Glutamatergic neuron (in vitro differentiated cells): Measurements from ENCODE around the gene MAML2. TPM values are rescaled to one million over a fixed set of nuclear protein-coding genes. Genes with fewer than 3 reads are reported as not detected.

Source experiments
- DNase-seq: peaks from one replicate; pipeline ENCODE4 v3.0.0; 2022
- H3K27ac Mint-ChIP-seq: one replicate; pipeline ENCODE4 v1.8.0; 2020; ENCODE audit warnings: mild to moderate bottlenecking, mixed read lengths, inconsistent platforms; ENCODE audit not compliant: unreplicated experiment
- H3K27me3 Mint-ChIP-seq: one replicate; pipeline ENCODE4 v1.8.0; 2020; ENCODE audit warnings: mild to moderate bottlenecking, moderate library complexity, mixed read lengths, inconsistent platforms; ENCODE audit not compliant: unreplicated experiment
- H3K36me3 Mint-ChIP-seq: one replicate; pipeline ENCODE4 v1.8.0; 2020; ENCODE audit warnings: mild to moderate bottlenecking, mixed read lengths, inconsistent platforms; ENCODE audit not compliant: unreplicated experiment
- H3K4me1 Mint-ChIP-seq: one replicate; pipeline ENCODE4 v1.8.0; 2020; ENCODE audit warnings: mild to moderate bottlenecking, low read depth, mixed read lengths, inconsistent platforms; ENCODE audit not compliant: unreplicated experiment
- H3K4me3 Mint-ChIP-seq: one replicate; pipeline ENCODE4 v1.8.0; 2020; ENCODE audit warnings: mild to moderate bottlenecking, mixed read lengths, inconsistent platforms; ENCODE audit not compliant: unreplicated experiment
- H3K9me3 Mint-ChIP-seq: one replicate; pipeline ENCODE4 v1.8.0; 2020; ENCODE audit warnings: mild to moderate bottlenecking, moderate library complexity, mixed read lengths, inconsistent platforms; ENCODE audit not compliant: unreplicated experiment
- CTCF ChIP-seq: fragments of 200-600 bp; sonication (generic); IDR thresholded peaks from one replicate; pipeline ENCODE4 v1.5.0; 2021; ENCODE audit not compliant: partially characterized antibody, unreplicated experiment
- total RNA-seq: library from RNA; stranded (reverse); fragmentation: NEBNext Ultra II Directional; extraction: Animal tissue kit (Norgen Biotek cat#: 25700); gene quantifications from one replicate; pipeline ENCODE4 v1.2.1, GENCODE V29; 2021; ENCODE audit not compliant: unreplicated experiment

The MAML2 gene
- total RNA-seq, 1 donor from 2014 or later = 2.1 TPM

GRCh38 chr11:96241331-96241841 lies 101.6 kb downstream of the MAML2 start:
- no peak overlapping the region for H3K27ac Mint-ChIP-seq
- no peak for DNase-seq
- H3K27me3 Mint-ChIP-seq = no peaks in the 10 kb centered on the region
- H3K4me1 Mint-ChIP-seq = peaks cover 8% of the 10 kb centered on the region
- no peak for TF ChIP-seq CTCF
- H3K36me3 Mint-ChIP-seq = no peaks in the 10 kb centered on the region
- no peak overlapping the region for H3K4me3 Mint-ChIP-seq
- H3K9me3 Mint-ChIP-seq = peaks cover 2% of the 10 kb centered on the region

DNA sequence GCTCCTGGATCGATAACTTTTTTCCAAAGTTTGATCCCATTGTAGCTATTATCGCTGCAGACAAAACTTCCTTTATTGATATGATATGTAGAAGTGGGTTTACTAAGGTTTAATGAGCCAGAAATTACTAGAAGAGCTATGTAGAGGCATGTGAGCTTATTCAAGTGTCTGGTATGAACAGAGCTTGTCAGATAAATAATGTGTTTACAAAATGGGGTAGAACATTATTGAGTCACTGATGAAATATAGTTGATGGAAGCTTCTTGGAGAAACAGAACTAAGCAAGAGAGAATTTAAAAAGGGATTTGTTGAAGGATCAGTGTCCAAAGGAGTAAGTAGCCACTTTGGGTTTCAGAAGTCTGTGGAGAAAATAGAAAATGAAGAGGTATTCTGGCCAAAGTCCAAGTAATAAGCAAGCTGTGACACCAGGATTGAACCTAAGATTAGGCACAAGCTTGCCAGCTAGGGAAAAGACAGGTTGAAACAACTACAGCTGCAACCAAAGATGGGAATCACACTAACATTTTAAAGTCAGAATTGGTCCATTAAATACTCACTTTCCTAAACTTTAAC lies 104.3 kb downstream of the MAML2 start:
- Mint-ChIP-seq H3K4me3 (no peak overlapping the region), H3K27me3 (no peaks in the 10 kb centered on the region), H3K9me3 (peaks cover 2% of the 10 kb centered on the region), H3K36me3 (no peaks in the 10 kb centered on the region), H3K4me1 (peaks cover 11% of the 10 kb centered on the region), H3K27ac (no peak overlapping the region)
- TF ChIP-seq CTCF = no peak
- DNase-seq = no peak

DNA sequence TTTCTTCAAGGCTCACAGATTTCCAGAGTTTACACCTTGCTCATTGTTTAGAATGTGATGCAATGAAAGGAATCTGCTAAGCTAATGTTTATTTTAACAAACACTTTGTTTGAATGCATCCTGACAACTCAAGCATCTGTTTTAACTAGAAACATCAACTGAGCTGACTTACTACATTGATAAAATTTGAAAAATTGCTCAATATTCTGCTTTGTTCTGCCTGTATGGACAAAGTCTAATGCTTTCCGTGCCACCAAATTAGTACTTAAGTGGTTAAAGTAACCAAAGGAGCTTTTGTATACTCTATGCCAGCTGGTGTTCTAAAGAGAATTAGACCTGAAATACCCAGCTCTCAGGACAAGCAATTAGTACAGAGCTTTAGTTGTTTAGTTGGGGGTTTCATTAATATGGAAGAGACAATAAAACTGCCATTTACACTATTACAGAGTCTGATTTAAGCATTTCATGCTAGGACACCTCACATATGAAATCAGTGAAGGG lies 105.2 kb downstream of the MAML2 start:
- peaks cover 3% of the 10 kb centered on the region for H3K9me3 Mint-ChIP-seq
- no peaks in the 10 kb centered on the region for H3K27me3 Mint-ChIP-seq
- DNase-seq = no peak
- H3K36me3 Mint-ChIP-seq = no peaks in the 10 kb centered on the region
- TF ChIP-seq CTCF = no peak
- peaks cover 8% of the 10 kb centered on the region for H3K4me1 Mint-ChIP-seq
- H3K4me3 Mint-ChIP-seq = no peak overlapping the region
- no peak overlapping the region for H3K27ac Mint-ChIP-seq

- H3K4me1 Mint-ChIP-seq = peaks cover 2% of the 10 kb centered on the region
- H3K36me3 Mint-ChIP-seq = no peaks in the 10 kb centered on the region
- H3K9me3 Mint-ChIP-seq = peaks cover 2% of the 10 kb centered on the region
- DNase-seq = no peak
- H3K27me3 Mint-ChIP-seq = no peaks in the 10 kb centered on the region
- no peak overlapping the region for H3K27ac Mint-ChIP-seq
- H3K4me3 Mint-ChIP-seq = no peak overlapping the region
- no peak for TF ChIP-seq CTCF
These were observed 107.2 kb downstream of the MAML2 start for GRCh38 chr11:96235751-96236150.

GRCh38 chr11:96234866-96235441 lies 108.0 kb downstream of the MAML2 start:
- H3K4me1 Mint-ChIP-seq = peaks cover 2% of the 10 kb centered on the region
- H3K4me3 Mint-ChIP-seq = no peak overlapping the region
- H3K36me3 Mint-ChIP-seq = no peaks in the 10 kb centered on the region
- H3K27ac Mint-ChIP-seq = no peak overlapping the region
- no peak for DNase-seq
- H3K9me3 Mint-ChIP-seq = peaks cover 2% of the 10 kb centered on the region
- TF ChIP-seq CTCF = no peak
- H3K27me3 Mint-ChIP-seq = no peaks in the 10 kb centered on the region
